Heart right ventricle (tissue), 16 donors: ENCODE measurements around the gene SAXO1. TPM values are rescaled to one million over a fixed set of nuclear protein-coding genes. Genes with fewer than 3 reads are reported as not detected.
A peak's percentile ranks its signal among the peaks of the same experiment; 100 is the strongest.

ENCODE experiments used
- ATAC-seq, 8 donors: fragments of 200-7000 bp; cut with Tn5 transposase; one replicate each; pipeline ENCODE4 v1.9.1; 2020; ENCODE audit warnings: mild to moderate bottlenecking in 8 of 8, moderate library complexity in 8 of 8, moderate number of reproducible peaks in 1 of 8
- DNase-seq, 2 donors: peaks; one replicate each; pipeline ENCODE4 v3.0.0-alpha.2; 2020
- H3K27ac ChIP-seq, 10 donors: fragments of 200-600 bp; sonication (generic) in 2 of 10; one replicate each; pipeline versions ENCODE4 v1.5.0 to v1.8.0; 2020 to 2022; ENCODE audit warnings: mild to moderate bottlenecking in 3 of 10
- H3K27me3 ChIP-seq, 7 donors: fragments of 200-600 bp; one replicate each; pipeline ENCODE4 v1.8.0; 2021 to 2022; ENCODE audit warnings: mild to moderate bottlenecking in 2 of 7
- H3K36me3 ChIP-seq, 9 donors: fragments of 200-600 bp; sonication (generic) in 1 of 9; one replicate each; pipeline versions ENCODE4 v1.5.0 to v1.8.0; 2020 to 2022; ENCODE audit warnings: mild to moderate bottlenecking in 2 of 9
- H3K4me1 ChIP-seq, 9 donors: fragments of 200-600 bp; sonication (generic) in 1 of 9; one replicate each; pipeline versions ENCODE4 v1.5.0 to v1.8.0; 2020 to 2022; ENCODE audit warnings: mild to moderate bottlenecking in 4 of 9
- H3K4me3 ChIP-seq, 10 donors: fragments of 200-600 bp; sonication (generic) in 2 of 10; one replicate each; pipeline versions ENCODE4 v1.5.0 to v1.8.0; 2020 to 2022; ENCODE audit warnings: mild to moderate bottlenecking in 7 of 10, moderate library complexity in 2 of 10
- H3K9me3 ChIP-seq, 11 donors: fragments of 200-600 bp in 10 of 11; sonication (generic) in 2 of 11; one replicate each; pipeline versions ENCODE4 v1.5.0 to v1.8.0; 2013 to 2022; ENCODE audit warnings: mild to moderate bottlenecking in 2 of 11, control low read depth in 1 of 11, moderate library complexity in 1 of 11
- WGBS, 2 donors: extraction: QIAGEN DNeasy Blood & Tissue Kit; methylation state at CpG; one replicate each; pipeline ENCODE4 v1.1.7; 2013; ENCODE audit warnings: inconsistent platforms in 1 of 2; 5-methylcytosine and 5-hydroxymethylcytosine counted together
- intact Hi-C, 10 donors: fragments of 100-400 bp; cut with DNase I; formaldehyde crosslinking; loops; one replicate each; pipeline versions ENCODE4 v1.11.1 to v1.14.2; 2022
- polyA plus RNA-seq, 2 donors: library from polyadenylated mRNA; stranded (reverse); fragments of 200-250 nt; gene quantifications; one replicate each; pipeline ENCODE4 v1.2.3, GENCODE V29; 2013
- total RNA-seq, 10 donors: library from RNA; stranded (reverse); fragmentation: NEBNext Ultra II Directional in 3 of 10; extraction: Animal tissue kit (Norgen Biotek cat#: 25700) in 3 of 10; gene quantifications; one replicate each; pipeline versions ENCODE4 v1.2.1 to v1.2.4, GENCODE V29; 2021 to 2023
- TF ChIP-seq, protein P1 (sequence below), 9 donors: fragments of 200-600 bp; sonication (generic) in 2 of 9; IDR thresholded peaks; one replicate each; pipeline versions ENCODE4 v1.5.0 to v1.8.0; 2021 to 2022; ENCODE audit warnings: antibody characterized with exemption in 9 of 9, mild to moderate bottlenecking in 5 of 9, moderate library complexity in 1 of 9
- donor health status: Arrhythmogenic right ventricular cardiomyopathy.
- donor health status: ischemic (EF 13 %, LVEDD 7.1; RV severe dilation, severe dysfunction).
- donor health status: healthy with polysubstance abuse.
- donor health status: DM: no; HTN: yes; CAD: no.
- donor health status: DM: no; HTN: no; CAD: no.
- donor health status: ischemic (EF 25% LVEDD 6.9; RV normal size, moderate dysfunction).
- donor health status: ischemic (EF 25% LVEDD 5.7; RV mildly dilated, moderate dysfunction).
- donor health status: healthy.
- donor health status: DM: yes; HTN: yes; CAD: no.
- donor health status: Ischemic cardiomyopathy.
- donor health status: ischemic (EF 35%, LVEDD 5.7; RV mildly dilated, moderate dysfunction).
- donor health status: nonischemic (EF 11% LVEDD 7.7; RV severe dilation, severe dysfunction).
- donor health status: DM: yes; HTN: yes; CAD: no.
- donor health status: PGD.
- donor health status: ischemic (EF 29% LVEDD 5.4; RV normal size, mild dysfunction).
- donor health status: nonischemic (EF 23%, LVEDD 6.1; RV moderate dilation, normal function).

Gene SAXO1
- total and polyA plus RNA-seq, 12 donors = 0.06 TPM; not detected in 11

DNA sequence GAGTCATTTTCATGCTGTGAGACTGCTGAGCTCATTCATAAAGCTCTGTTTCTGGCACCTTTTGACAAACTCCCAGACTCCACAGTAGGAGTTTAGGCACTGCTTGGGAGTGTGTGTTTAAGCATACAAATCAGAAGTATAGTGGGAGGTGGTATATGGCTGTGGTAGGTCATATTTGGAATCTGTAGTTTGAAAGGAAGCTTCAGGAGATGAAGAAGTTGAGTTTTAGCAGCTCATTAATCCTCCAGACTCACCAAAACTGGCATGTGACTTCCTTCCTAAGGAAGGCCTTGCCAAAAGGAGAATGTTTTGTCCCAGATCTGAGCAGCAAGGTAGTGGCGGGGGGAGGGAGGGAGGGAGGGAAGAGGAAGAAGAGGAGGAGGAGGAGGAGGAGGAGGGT, 52.8 kb downstream of the SAXO1 start:
- Histone ChIP-seq H3K4me3 (no peak overlapping the region), H3K9me3 (peaks cover 0 to 18% (median 3%) of the 10 kb centered on the region in 11 donors), H3K36me3 (no peaks in the 10 kb centered on the region), H3K27me3 (no peaks in the 10 kb centered on the region), H3K27ac (peak overlapping the region in 4 of 10 donors; percentile 2 to 50 (median 29)), H3K4me1 (peaks cover 0 to 39% (median 6%) of the 10 kb centered on the region in 9 donors)
- DNase-seq (no peak), ATAC-seq (peak in 1 of 8 donors; percentile 24)
- 12 to 38% methylated on average over 1 of the region's 1 CpG for WGBS, 2 donors
- TF ChIP-seq, protein P1, sequence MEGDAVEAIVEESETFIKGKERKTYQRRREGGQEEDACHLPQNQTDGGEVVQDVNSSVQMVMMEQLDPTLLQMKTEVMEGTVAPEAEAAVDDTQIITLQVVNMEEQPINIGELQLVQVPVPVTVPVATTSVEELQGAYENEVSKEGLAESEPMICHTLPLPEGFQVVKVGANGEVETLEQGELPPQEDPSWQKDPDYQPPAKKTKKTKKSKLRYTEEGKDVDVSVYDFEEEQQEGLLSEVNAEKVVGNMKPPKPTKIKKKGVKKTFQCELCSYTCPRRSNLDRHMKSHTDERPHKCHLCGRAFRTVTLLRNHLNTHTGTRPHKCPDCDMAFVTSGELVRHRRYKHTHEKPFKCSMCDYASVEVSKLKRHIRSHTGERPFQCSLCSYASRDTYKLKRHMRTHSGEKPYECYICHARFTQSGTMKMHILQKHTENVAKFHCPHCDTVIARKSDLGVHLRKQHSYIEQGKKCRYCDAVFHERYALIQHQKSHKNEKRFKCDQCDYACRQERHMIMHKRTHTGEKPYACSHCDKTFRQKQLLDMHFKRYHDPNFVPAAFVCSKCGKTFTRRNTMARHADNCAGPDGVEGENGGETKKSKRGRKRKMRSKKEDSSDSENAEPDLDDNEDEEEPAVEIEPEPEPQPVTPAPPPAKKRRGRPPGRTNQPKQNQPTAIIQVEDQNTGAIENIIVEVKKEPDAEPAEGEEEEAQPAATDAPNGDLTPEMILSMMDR (IDR thresholded peaks at IDR 0.05) = no peak
- intact Hi-C loops = loop anchor here in 1 of 10 donors (10.0 kb wide), 2 partner anchors 55 to 95 kb away; no protein-coding TSS in a partner anchor

DNA sequence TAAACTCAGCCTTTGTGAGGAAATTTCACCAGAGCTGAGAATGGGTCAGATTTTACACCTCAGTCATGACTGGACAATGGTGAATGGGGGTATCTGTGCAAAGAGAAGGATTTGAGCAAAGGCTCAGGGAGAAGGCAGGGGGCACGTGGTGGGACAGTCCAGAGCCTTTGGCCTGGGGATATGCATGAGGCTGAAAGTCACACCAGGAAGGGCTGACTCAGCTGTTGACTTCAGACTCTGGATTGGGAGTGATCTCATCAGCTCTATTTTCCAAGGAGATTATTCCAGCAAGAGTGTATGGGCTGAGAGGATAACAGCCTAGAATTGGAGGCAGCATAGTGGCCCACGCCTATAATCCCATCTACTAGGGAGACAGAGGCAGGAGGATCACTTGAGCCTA, 53.6 kb downstream of the SAXO1 start:
- H3K27me3 ChIP-seq = no peaks in the 10 kb centered on the region
- ATAC-seq (peak in 7 of 8 donors; percentile 33 to 78 (median 56)), DNase-seq (no peak)
- intact Hi-C loops = no loop called here
- H3K36me3 ChIP-seq = no peaks in the 10 kb centered on the region
- 62 to 65% methylated on average over 2 of the region's 2 CpGs for WGBS, 2 donors
- H3K4me1 ChIP-seq = peaks cover 0 to 39% (median 6%) of the 10 kb centered on the region in 9 donors
- peaks cover 0 to 15% (median 3%) of the 10 kb centered on the region in 11 donors for H3K9me3 ChIP-seq
- no peak overlapping the region for H3K4me3 ChIP-seq
- TF ChIP-seq, protein P1 (IDR thresholded peaks at IDR 0.05) = no peak
- no peak overlapping the region for H3K27ac ChIP-seq

GRCh38 chr9:18978188-18978587, 54.8 kb downstream of the SAXO1 start:
- H3K9me3 ChIP-seq = peaks cover 0 to 3% (median 0%) of the 10 kb centered on the region in 11 donors
- intact Hi-C loops = no loop called here
- H3K36me3 ChIP-seq = no peaks in the 10 kb centered on the region
- H3K27ac ChIP-seq = no peak overlapping the region
- H3K4me3 ChIP-seq = no peak overlapping the region
- H3K4me1 ChIP-seq = peaks cover 0 to 39% (median 6%) of the 10 kb centered on the region in 9 donors
- WGBS, 2 donors = 98 to 100% methylated on average over 2 of the region's 2 CpGs
- H3K27me3 ChIP-seq = no peaks in the 10 kb centered on the region
- DNase-seq (no peak), ATAC-seq (no peak)
- TF ChIP-seq, protein P1 (IDR thresholded peaks at IDR 0.05) = no peak

- Histone ChIP-seq H3K36me3 (no peaks in the 10 kb centered on the region), H3K9me3 (no peaks in the 10 kb centered on the region), H3K4me3 (peak overlapping the region in 3 of 10 donors; percentile 15 to 24 (median 21)), H3K4me1 (peaks cover 0 to 39% (median 6%) of the 10 kb centered on the region in 9 donors), H3K27me3 (no peaks in the 10 kb centered on the region), H3K27ac (no peak overlapping the region)
- 65 to 72% methylated on average over 12 of the region's 12 CpGs for WGBS, 2 donors
- intact Hi-C loops = no loop called here
- no peak for ATAC-seq
- DNase-seq = no peak
- TF ChIP-seq, protein P1 (IDR thresholded peaks at IDR 0.05) = no peak
These were observed 56.1 kb downstream of the SAXO1 start for GRCh38 chr9:18976709-18977531.
